A549 (cell line): ENCODE results near the gene UNCX.

Experiments used
- CBX8 ChIP-seq: fragments of 200-600 bp; sonication (generic); IDR thresholded peaks from 2 replicates; pipeline ENCODE4 v1.6.1; 2016
- EP300 ChIP-seq, 2 experiments: fragments of >200 bp; sonication (Bioruptor Twin); formaldehyde crosslinking; IDR thresholded peaks; 2 replicates in 1 of 2; 3 replicates in 1 of 2; pipeline ENCODE4 v1.6.1; 2016 to 2017
- HDAC2 ChIP-seq: fragments of 200-600 bp; sonication (generic); IDR thresholded peaks from 2 replicates; pipeline ENCODE4 v1.6.1; 2016
- NFE2L2 ChIP-seq: fragments of 150-350 bp; conservative IDR thresholded peaks from 2 replicates; pipeline ENCODE4 v1.6.1; 2014; ENCODE audit warnings: low read length
- NPAS2 ChIP-seq: fragments of 250-450 bp; sonication (Bioruptor Pico); IDR thresholded peaks from 2 replicates; pipeline ENCODE4 v1.8.0; 2022; ENCODE audit warnings: mild to moderate bottlenecking, moderate library complexity, borderline replicate concordance
- PHF8 ChIP-seq: fragments of 200-600 bp; sonication (generic); IDR thresholded peaks from 2 replicates; pipeline ENCODE4 v1.6.1; 2016; ENCODE audit warnings: low read depth, mild to moderate bottlenecking, antibody characterized with exemption, moderate library complexity, borderline replicate concordance
- POLR2A ChIP-seq: IDR thresholded peaks from 2 replicates; pipeline ENCODE4 v1.6.1; 2012; ENCODE audit warnings: mild to moderate bottlenecking, low read length
- RAD21 ChIP-seq, 2 experiments: fragments of >200 bp in 1 of 2; sonication (Bioruptor Twin) in 1 of 2; formaldehyde crosslinking in 1 of 2; IDR thresholded peaks in 1 of 2; conservative IDR thresholded peaks in 1 of 2; 2 replicates in 1 of 2; 3 replicates in 1 of 2; pipeline ENCODE4 v1.6.1; 2012 to 2018; ENCODE audit warnings: inconsistent platforms in 1 of 2
- RNF2 ChIP-seq: fragments of 200-600 bp; sonication (generic); IDR thresholded peaks from 2 replicates; pipeline ENCODE4 v1.6.1; 2016; ENCODE audit warnings: low read depth, mild to moderate bottlenecking, antibody characterized with exemption, moderate library complexity, borderline replicate concordance
- ZFP36 ChIP-seq: fragments of 450-650 bp; IDR thresholded peaks from 2 replicates; pipeline ENCODE4 v1.6.1; 2014; ENCODE audit warnings: borderline replicate concordance; ENCODE audit not compliant: partially characterized antibody
- TF ChIP-seq, protein P1 (sequence below): fragments of >200 bp; sonication (Bioruptor Twin); formaldehyde crosslinking; IDR thresholded peaks from 3 replicates; pipeline ENCODE4 v1.5.1; 2016
- TF ChIP-seq, protein P2 (sequence below): IDR thresholded peaks from 2 replicates; pipeline ENCODE4 v1.6.1; 2012
- TF ChIP-seq, protein P3 (sequence below): fragments of 200-600 bp; sonication (generic); IDR thresholded peaks from 2 replicates; pipeline ENCODE4 v1.6.1; 2016; ENCODE audit warnings: antibody characterized with exemption, mild to moderate bottlenecking, moderate library complexity
- TF ChIP-seq, protein P4 (sequence below): fragments of >200 bp; sonication (Bioruptor Twin); formaldehyde crosslinking; IDR thresholded peaks from 3 replicates; pipeline ENCODE4 v1.6.1; 2016

DNA sequence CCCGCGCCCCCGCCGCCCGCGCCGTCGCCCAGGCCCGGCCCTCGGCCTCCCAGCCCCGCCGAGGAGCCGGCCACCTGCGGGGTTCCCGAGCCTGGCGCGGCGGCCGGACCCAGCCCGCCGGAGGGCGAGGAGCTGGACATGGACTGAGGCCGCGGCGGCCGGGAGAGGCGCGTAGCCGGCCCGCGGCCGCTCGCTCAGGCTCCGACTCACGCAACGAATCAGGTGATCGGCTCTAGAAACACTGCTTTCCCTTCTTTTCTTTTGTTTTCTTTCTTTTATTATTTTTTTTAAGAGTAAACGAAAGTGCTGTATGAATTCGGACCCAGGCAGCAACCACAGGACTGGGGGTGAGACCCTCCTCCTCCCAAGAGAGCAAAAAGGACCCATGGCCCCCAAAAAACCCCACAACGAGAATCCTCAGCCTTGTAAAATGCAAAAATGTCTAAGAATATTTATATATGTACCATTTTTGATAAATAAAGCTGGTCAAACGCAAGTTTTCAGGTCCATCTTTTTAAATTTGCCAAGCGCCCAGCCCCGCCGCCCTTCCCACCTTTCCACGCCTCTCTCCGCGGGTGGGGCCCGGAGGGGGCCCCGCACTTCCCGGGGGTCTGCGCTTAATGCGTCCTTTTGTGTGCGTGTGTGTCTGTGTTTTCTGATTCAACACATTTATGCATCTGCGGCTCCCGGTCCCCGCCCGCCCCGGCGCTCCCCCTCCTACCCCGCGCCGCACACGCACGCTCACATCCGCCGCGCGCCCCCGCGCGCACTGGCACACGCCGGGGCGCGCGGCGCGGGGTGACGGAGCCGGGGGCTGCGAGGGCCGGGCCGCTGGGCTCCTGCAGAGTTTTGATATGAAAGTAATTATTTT lies 4.4 kb downstream of the UNCX start:
- TF ChIP-seq PHF8: no peak
- TF ChIP-seq, protein P1, sequence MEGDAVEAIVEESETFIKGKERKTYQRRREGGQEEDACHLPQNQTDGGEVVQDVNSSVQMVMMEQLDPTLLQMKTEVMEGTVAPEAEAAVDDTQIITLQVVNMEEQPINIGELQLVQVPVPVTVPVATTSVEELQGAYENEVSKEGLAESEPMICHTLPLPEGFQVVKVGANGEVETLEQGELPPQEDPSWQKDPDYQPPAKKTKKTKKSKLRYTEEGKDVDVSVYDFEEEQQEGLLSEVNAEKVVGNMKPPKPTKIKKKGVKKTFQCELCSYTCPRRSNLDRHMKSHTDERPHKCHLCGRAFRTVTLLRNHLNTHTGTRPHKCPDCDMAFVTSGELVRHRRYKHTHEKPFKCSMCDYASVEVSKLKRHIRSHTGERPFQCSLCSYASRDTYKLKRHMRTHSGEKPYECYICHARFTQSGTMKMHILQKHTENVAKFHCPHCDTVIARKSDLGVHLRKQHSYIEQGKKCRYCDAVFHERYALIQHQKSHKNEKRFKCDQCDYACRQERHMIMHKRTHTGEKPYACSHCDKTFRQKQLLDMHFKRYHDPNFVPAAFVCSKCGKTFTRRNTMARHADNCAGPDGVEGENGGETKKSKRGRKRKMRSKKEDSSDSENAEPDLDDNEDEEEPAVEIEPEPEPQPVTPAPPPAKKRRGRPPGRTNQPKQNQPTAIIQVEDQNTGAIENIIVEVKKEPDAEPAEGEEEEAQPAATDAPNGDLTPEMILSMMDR: no peak
- no peak for TF ChIP-seq HDAC2
- TF ChIP-seq, protein P2, sequence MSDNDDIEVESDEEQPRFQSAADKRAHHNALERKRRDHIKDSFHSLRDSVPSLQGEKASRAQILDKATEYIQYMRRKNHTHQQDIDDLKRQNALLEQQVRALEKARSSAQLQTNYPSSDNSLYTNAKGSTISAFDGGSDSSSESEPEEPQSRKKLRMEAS: no peak
- no peak for TF ChIP-seq POLR2A
- TF ChIP-seq, protein P3, sequence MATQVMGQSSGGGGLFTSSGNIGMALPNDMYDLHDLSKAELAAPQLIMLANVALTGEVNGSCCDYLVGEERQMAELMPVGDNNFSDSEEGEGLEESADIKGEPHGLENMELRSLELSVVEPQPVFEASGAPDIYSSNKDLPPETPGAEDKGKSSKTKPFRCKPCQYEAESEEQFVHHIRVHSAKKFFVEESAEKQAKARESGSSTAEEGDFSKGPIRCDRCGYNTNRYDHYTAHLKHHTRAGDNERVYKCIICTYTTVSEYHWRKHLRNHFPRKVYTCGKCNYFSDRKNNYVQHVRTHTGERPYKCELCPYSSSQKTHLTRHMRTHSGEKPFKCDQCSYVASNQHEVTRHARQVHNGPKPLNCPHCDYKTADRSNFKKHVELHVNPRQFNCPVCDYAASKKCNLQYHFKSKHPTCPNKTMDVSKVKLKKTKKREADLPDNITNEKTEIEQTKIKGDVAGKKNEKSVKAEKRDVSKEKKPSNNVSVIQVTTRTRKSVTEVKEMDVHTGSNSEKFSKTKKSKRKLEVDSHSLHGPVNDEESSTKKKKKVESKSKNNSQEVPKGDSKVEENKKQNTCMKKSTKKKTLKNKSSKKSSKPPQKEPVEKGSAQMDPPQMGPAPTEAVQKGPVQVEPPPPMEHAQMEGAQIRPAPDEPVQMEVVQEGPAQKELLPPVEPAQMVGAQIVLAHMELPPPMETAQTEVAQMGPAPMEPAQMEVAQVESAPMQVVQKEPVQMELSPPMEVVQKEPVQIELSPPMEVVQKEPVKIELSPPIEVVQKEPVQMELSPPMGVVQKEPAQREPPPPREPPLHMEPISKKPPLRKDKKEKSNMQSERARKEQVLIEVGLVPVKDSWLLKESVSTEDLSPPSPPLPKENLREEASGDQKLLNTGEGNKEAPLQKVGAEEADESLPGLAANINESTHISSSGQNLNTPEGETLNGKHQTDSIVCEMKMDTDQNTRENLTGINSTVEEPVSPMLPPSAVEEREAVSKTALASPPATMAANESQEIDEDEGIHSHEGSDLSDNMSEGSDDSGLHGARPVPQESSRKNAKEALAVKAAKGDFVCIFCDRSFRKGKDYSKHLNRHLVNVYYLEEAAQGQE: no peak
- no peak for TF ChIP-seq CBX8
- TF ChIP-seq RAD21 (conservative IDR thresholded peaks at IDR 0.05 in 1 of 2, IDR thresholded peaks at IDR 0.05 in 1 of 2): no peak
- TF ChIP-seq, protein P4, sequence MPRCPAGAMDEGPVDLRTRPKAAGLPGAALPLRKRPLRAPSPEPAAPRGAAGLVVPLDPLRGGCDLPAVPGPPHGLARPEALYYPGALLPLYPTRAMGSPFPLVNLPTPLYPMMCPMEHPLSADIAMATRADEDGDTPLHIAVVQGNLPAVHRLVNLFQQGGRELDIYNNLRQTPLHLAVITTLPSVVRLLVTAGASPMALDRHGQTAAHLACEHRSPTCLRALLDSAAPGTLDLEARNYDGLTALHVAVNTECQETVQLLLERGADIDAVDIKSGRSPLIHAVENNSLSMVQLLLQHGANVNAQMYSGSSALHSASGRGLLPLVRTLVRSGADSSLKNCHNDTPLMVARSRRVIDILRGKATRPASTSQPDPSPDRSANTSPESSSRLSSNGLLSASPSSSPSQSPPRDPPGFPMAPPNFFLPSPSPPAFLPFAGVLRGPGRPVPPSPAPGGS: no peak
- TF ChIP-seq RNF2: peak; percentile 95
- no peak for TF ChIP-seq NPAS2 (CRISPR knock-in tag)
- no peak for TF ChIP-seq NFE2L2
- no peak for TF ChIP-seq EP300 (IDR thresholded peaks at IDR 0.05)
- TF ChIP-seq ZFP36: no peak
